Trophoblast cell (in vitro differentiated cells and primary cell): ENCODE data around the gene TCFL5.

ENCODE experiments used
- DNase-seq, 2 donors: peaks; one replicate each; pipeline ENCODE4 v3.0.0-alpha.2; 2016
- H2AFZ ChIP-seq: 2 replicates; pipeline ENCODE4 v1.6.1; 2013; ENCODE audit warnings: low read length, moderate library complexity, mild to moderate bottlenecking; ENCODE audit not compliant: insufficient read depth, poor library complexity
- H2AK5ac ChIP-seq: 2 replicates; pipeline ENCODE4 v1.6.1; 2013; ENCODE audit warnings: mild to moderate bottlenecking, low read length
- H2BK120ac ChIP-seq: 2 replicates; pipeline ENCODE4 v1.6.1; 2013; ENCODE audit warnings: low read length, mild to moderate bottlenecking, moderate library complexity; ENCODE audit not compliant: insufficient read depth, poor library complexity
- H2BK12ac ChIP-seq: 2 replicates; pipeline ENCODE4 v1.6.1; 2013; ENCODE audit warnings: mild to moderate bottlenecking, low read length, moderate library complexity
- H2BK5ac ChIP-seq: 2 replicates; pipeline ENCODE4 v1.6.1; 2013; ENCODE audit warnings: low read length, low read depth, moderate library complexity, mild to moderate bottlenecking; ENCODE audit not compliant: poor library complexity
- H3K14ac ChIP-seq: 2 replicates; pipeline ENCODE4 v1.6.1; 2013; ENCODE audit warnings: mild to moderate bottlenecking, low read length
- H3K18ac ChIP-seq: 2 replicates; pipeline ENCODE4 v1.6.1; 2013; ENCODE audit warnings: mild to moderate bottlenecking, low read length
- H3K23ac ChIP-seq: 2 replicates; pipeline ENCODE4 v1.6.1; 2013; ENCODE audit warnings: low read length
- H3K27ac ChIP-seq: 2 replicates; pipeline ENCODE4 v1.5.1; 2013; ENCODE audit warnings: low read depth, mild to moderate bottlenecking, inconsistent platforms, low read length, moderate library complexity
- H3K27me3 ChIP-seq: 2 replicates; pipeline ENCODE4 v1.6.1; 2013; ENCODE audit warnings: inconsistent platforms, mild to moderate bottlenecking, low read length, moderate library complexity; ENCODE audit not compliant: insufficient read depth
- H3K36me3 ChIP-seq, 2 experiments: 1 replicate in 1 of 2; 2 replicates in 1 of 2; pipeline ENCODE4 v1.6.1; 2013; ENCODE audit warnings: low read length in 2 of 2, mild to moderate bottlenecking in 2 of 2, moderate library complexity in 1 of 2; ENCODE audit not compliant: insufficient read depth in 2 of 2, control insufficient read depth in 1 of 2
- H3K4ac ChIP-seq: 2 replicates; pipeline ENCODE4 v1.6.1; 2013; ENCODE audit warnings: low read depth, mild to moderate bottlenecking, low read length, moderate library complexity
- H3K4me1 ChIP-seq, 2 experiments: 1 replicate in 1 of 2; 2 replicates in 1 of 2; pipeline ENCODE4 v1.6.1; 2013; ENCODE audit warnings: low read length in 2 of 2, mild to moderate bottlenecking in 2 of 2, moderate library complexity in 1 of 2; ENCODE audit not compliant: insufficient read depth in 2 of 2, control insufficient read depth in 1 of 2
- H3K4me2 ChIP-seq: 2 replicates; pipeline ENCODE4 v1.6.1; 2013; ENCODE audit warnings: inconsistent platforms, mild to moderate bottlenecking, low read length, moderate library complexity
- H3K4me3 ChIP-seq: 2 replicates; pipeline ENCODE4 v1.5.1; 2013; ENCODE audit warnings: mild to moderate bottlenecking, low read depth, low read length, inconsistent platforms
- H3K79me1 ChIP-seq: one replicate; pipeline ENCODE4 v1.6.1; 2013; ENCODE audit warnings: low read length
- H3K79me2 ChIP-seq: 2 replicates; pipeline ENCODE4 v1.6.1; 2013; ENCODE audit warnings: low read length, mild to moderate bottlenecking; ENCODE audit not compliant: control insufficient read depth, insufficient read depth, poor library complexity
- H3K9ac ChIP-seq: 2 replicates; pipeline ENCODE4 v1.6.1; 2013; ENCODE audit warnings: mild to moderate bottlenecking, low read length
- H3K9me3 ChIP-seq: 2 replicates; pipeline ENCODE4 v1.6.1; 2013; ENCODE audit warnings: low read depth, mild to moderate bottlenecking, control low read depth, inconsistent platforms, low read length; ENCODE audit not compliant: insufficient read depth
- H4K12ac ChIP-seq: 2 replicates; pipeline ENCODE4 v1.6.1; 2013; ENCODE audit warnings: low read depth, mild to moderate bottlenecking, low read length, moderate library complexity
- H4K8ac ChIP-seq: 2 replicates; pipeline ENCODE4 v1.6.1; 2013; ENCODE audit warnings: low read depth, mild to moderate bottlenecking, low read length, moderate library complexity
- H4K91ac ChIP-seq: one replicate; pipeline ENCODE4 v1.6.1; 2013; ENCODE audit warnings: low read depth, mild to moderate bottlenecking, low read length, moderate library complexity
- WGBS: extraction: QIAGEN DNeasy Blood & Tissue Kit; methylation state at CpG from one replicate; pipeline ENCODE4 v1.1.7; 2013; ENCODE audit warnings: missing lambda C conversion rate; ENCODE audit not compliant: insufficient read length, insufficient coverage; ENCODE audit errors: extremely low coverage; 5-methylcytosine and 5-hydroxymethylcytosine counted together

Gene TCFL5

GRCh38 chr20:62806383-62807050 is 55.1 kb downstream of the TCFL5 start:
- Histone ChIP-seq H4K8ac (no peak overlapping the region), H3K79me2 (peaks cover 6% of the 10 kb centered on the region), H3K18ac (no peak overlapping the region), H3K9ac (peak overlapping the region; percentile 59), H3K4ac (no peak overlapping the region), H4K91ac (no peak overlapping the region), H3K79me1 (peaks cover 6% of the 10 kb centered on the region), H4K12ac (no peak overlapping the region), H3K14ac (no peak overlapping the region), H3K4me3 (no peak overlapping the region), H3K23ac (no peak overlapping the region), H2AFZ (no peak overlapping the region), H3K27ac (no peak overlapping the region), H2BK120ac (no peak overlapping the region), H2AK5ac (no peak overlapping the region), H3K4me2 (no peak overlapping the region), H2BK12ac (no peak overlapping the region), H3K27me3 (no peaks in the 10 kb centered on the region), H3K9me3 (peaks cover 2% of the 10 kb centered on the region), H2BK5ac (no peak overlapping the region), H3K4me1 (peaks cover 6 to 11% of the 10 kb centered on the region in 2 experiments), H3K36me3 (peaks cover 34 to 39% of the 10 kb centered on the region in 2 experiments)
- no peak for DNase-seq
- no CpG with 5 or more reads among the region's 11 CpGs for whole genome bisulfite sequencing

- Histone ChIP-seq H3K4me3 (peak overlapping the region; percentile 99), H3K4me1 (peaks cover 6 to 11% of the 10 kb centered on the region in 2 experiments), H2AK5ac (no peak overlapping the region), H3K18ac (peak overlapping the region; percentile 16), H3K27me3 (no peaks in the 10 kb centered on the region), H4K8ac (peak overlapping the region; percentile 3), H4K12ac (no peak overlapping the region), H2BK5ac (no peak overlapping the region), H3K79me2 (peaks cover 6% of the 10 kb centered on the region), H3K23ac (no peak overlapping the region), H3K27ac (no peak overlapping the region), H3K4ac (peak overlapping the region; percentile 65), H2AFZ (peak overlapping the region; percentile 5), H2BK12ac (no peak overlapping the region), H3K9me3 (peaks cover 2% of the 10 kb centered on the region), H4K91ac (peak overlapping the region; percentile 45), H3K9ac (peak overlapping the region; percentile 29), H2BK120ac (no peak overlapping the region), H3K36me3 (peaks cover 31 to 39% of the 10 kb centered on the region in 2 experiments), H3K4me2 (peak overlapping the region; percentile 80), H3K79me1 (peaks cover 6% of the 10 kb centered on the region), H3K14ac (peak overlapping the region; percentile 9)
- WGBS = no CpG with 5 or more reads among the region's 25 CpGs
- DNase-seq = no peak
Measured at GRCh38 chr20:62805711-62806382, 55.8 kb downstream of the TCFL5 start.

- no peak overlapping the region for H2BK5ac ChIP-seq
- H3K4ac ChIP-seq = peak overlapping the region; percentile 65
- peaks cover 6 to 11% of the 10 kb centered on the region in 2 experiments for H3K4me1 ChIP-seq
- H2AFZ ChIP-seq = peak overlapping the region; percentile 5
- peak overlapping the region; percentile 80 for H3K4me2 ChIP-seq
- peak overlapping the region; percentile 99 for H3K4me3 ChIP-seq
- peak overlapping the region; percentile 9 for H3K14ac ChIP-seq
- H3K27ac ChIP-seq = no peak overlapping the region
- H2BK120ac ChIP-seq = peak overlapping the region; percentile 92
- peaks cover 6% of the 10 kb centered on the region for H3K79me1 ChIP-seq
- no peaks in the 10 kb centered on the region for H3K27me3 ChIP-seq
- no peak overlapping the region for H4K12ac ChIP-seq
- peak in 1 of 2 donors; percentile 31 for DNase-seq
- peak overlapping the region; percentile 16 for H3K18ac ChIP-seq
- WGBS = no CpG with 5 or more reads among the region's 58 CpGs
- H4K8ac ChIP-seq = peak overlapping the region; percentile 3
- peaks cover 2% of the 10 kb centered on the region for H3K9me3 ChIP-seq
- H3K79me2 ChIP-seq = peaks cover 6% of the 10 kb centered on the region
- H3K9ac ChIP-seq = peak overlapping the region; percentile 29
- peak overlapping the region; percentile 83 for H4K91ac ChIP-seq
- peaks cover 30 to 38% of the 10 kb centered on the region in 2 experiments for H3K36me3 ChIP-seq
- H3K23ac ChIP-seq = no peak overlapping the region
- no peak overlapping the region for H2BK12ac ChIP-seq
- no peak overlapping the region for H2AK5ac ChIP-seq
Measured at GRCh38 chr20:62805155-62805710, 56.4 kb downstream of the TCFL5 start.

GRCh38 chr20:62804627-62805154 is 56.9 kb downstream of the TCFL5 start, which contains the start of gene OGFR:
Gene OGFR, plus strand, starts transcription at chr20:62804835. Its CDS starts 25 bp downstream, at chr20:62804860.
- Histone ChIP-seq H3K4ac (peak within 1 kb of the TSS; percentile 80), H2BK5ac (peak within 1 kb of the TSS; percentile 62), H3K4me3 (peak within 1 kb of the TSS; percentile 99), H3K4me2 (peak within 1 kb of the TSS; percentile 80), H3K14ac (peak within 1 kb of the TSS; percentile 98), H3K79me2 (peaks cover 6% of the 10 kb centered on the region), H3K18ac (peak within 1 kb of the TSS; percentile 99), H3K79me1 (peaks cover 6% of the 10 kb centered on the region), H2BK120ac (peak within 1 kb of the TSS; percentile 92), H3K9me3 (peaks cover 2% of the 10 kb centered on the region), H3K27ac (no peak within 1 kb of the TSS), H3K36me3 (peaks cover 28 to 37% of the 10 kb centered on the region in 2 experiments), H2AFZ (peak within 1 kb of the TSS; percentile 84), H4K8ac (peak within 1 kb of the TSS; percentile 97), H2AK5ac (peak within 1 kb of the TSS; percentile 97), H3K23ac (no peak within 1 kb of the TSS), H3K9ac (peak within 1 kb of the TSS; percentile 81), H4K91ac (peak within 1 kb of the TSS; percentile 83), H4K12ac (peak within 1 kb of the TSS; percentile 73), H3K27me3 (no peaks in the 10 kb centered on the region), H2BK12ac (no peak within 1 kb of the TSS), H3K4me1 (peaks cover 6 to 11% of the 10 kb centered on the region in 2 experiments)
- DNase-seq = peak in 1 of 2 donors; percentile 57
- WGBS = no CpG with 5 or more reads among the region's 77 CpGs
